GM13976 (cell line): Measurements from ENCODE around the gene IARS2.

Experiments used
- DNase-seq: peaks from one replicate; pipeline ENCODE4 v3.0.0; 2012; ENCODE audit warnings: low spot score
- CTCF ChIP-seq: IDR thresholded peaks from 2 replicates; pipeline ENCODE4 v1.5.1; 2012; ENCODE audit warnings: borderline replicate concordance, mild to moderate bottlenecking; ENCODE audit not compliant: insufficient read depth; ENCODE audit errors: extremely low read depth, missing control alignments, control extremely low read depth
- in situ Hi-C: fragments of 300-500 bp; cut with MboI; formaldehyde crosslinking; loops from one replicate; pipeline ENCODE4 v1.12.0; 2022; ENCODE audit warnings: low sequenced_read_pairs, mixed read lengths, inconsistent platforms; ENCODE audit not compliant: unreplicated experiment

The IARS2 gene

GRCh38 chr1:220119043-220119512 lies 25.1 kb downstream of the IARS2 start:
- in situ Hi-C loops = no loop called here
- no peak for DNase-seq
- TF ChIP-seq CTCF = no peak

- TF ChIP-seq CTCF = no peak
- in situ Hi-C loops = no loop called here
- DNase-seq = peak; percentile 33
These were observed 28.0 kb downstream of the IARS2 start for GRCh38 chr1:220121791-220122530.

- TF ChIP-seq CTCF = no peak
- DNase-seq = no peak
- in situ Hi-C loops = no loop called here
These were observed 29.1 kb downstream of the IARS2 start for GRCh38 chr1:220123066-220123465.

- in situ Hi-C loops = no loop called here
These were observed 30.0 kb downstream of the IARS2 start for GRCh38 chr1:220123889-220124288.

GRCh38 chr1:220124542-220124941 lies 30.6 kb downstream of the IARS2 start:
- in situ Hi-C loops = no loop called here
- TF ChIP-seq CTCF = no peak
- no peak for DNase-seq

More at GRCh38 chr1:220123889-220124288, 30.0 kb downstream of the IARS2 start:
- TF ChIP-seq CTCF = no peak
- DNase-seq = no peak

GRCh38 chr1:220127076-220127475 lies 33.1 kb downstream of the IARS2 start:
- in situ Hi-C loops = no loop called here
- TF ChIP-seq CTCF = no peak
- DNase-seq = no peak
